GM12801 (cell line): ENCODE results near the gene UCN.

Source experiments
- CTCF ChIP-seq: IDR thresholded peaks from one replicate; pipeline ENCODE4 v1.5.1; 2011; ENCODE audit warnings: control low read depth; ENCODE audit not compliant: insufficient read length; ENCODE audit errors: extremely low read depth

Gene UCN

DNA sequence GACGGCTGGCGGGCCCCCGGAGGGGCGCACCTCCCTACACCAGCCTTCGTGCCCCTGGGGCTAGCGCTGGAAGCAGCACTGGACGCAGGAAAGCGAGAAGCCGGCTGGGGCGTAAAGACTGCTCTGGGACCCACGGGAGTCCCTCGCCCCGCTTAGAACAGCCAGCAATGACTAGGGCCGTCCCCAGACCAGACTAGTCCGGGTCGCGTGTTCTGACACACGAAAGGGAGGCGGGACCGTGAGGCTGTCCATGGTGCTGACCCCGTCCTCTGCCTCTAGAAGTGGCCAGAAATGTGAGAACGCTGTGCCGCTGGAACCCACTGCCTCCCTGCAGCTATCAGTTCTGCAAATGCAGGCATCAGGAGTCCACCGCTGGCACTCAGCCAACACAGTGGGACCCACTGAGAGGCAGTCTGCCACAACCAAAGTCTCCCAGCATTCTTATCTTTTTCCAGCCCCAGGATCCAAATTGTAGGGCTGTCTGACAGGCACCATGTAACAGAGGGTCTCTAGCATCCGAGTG lies at the start of gene UCN:
TSS of gene UCN (minus strand) at position 87 of the 523 bp plus-strand sequence. CDS start 550 bp downstream, outside the sequence.
- no peak for TF ChIP-seq CTCF

DNA sequence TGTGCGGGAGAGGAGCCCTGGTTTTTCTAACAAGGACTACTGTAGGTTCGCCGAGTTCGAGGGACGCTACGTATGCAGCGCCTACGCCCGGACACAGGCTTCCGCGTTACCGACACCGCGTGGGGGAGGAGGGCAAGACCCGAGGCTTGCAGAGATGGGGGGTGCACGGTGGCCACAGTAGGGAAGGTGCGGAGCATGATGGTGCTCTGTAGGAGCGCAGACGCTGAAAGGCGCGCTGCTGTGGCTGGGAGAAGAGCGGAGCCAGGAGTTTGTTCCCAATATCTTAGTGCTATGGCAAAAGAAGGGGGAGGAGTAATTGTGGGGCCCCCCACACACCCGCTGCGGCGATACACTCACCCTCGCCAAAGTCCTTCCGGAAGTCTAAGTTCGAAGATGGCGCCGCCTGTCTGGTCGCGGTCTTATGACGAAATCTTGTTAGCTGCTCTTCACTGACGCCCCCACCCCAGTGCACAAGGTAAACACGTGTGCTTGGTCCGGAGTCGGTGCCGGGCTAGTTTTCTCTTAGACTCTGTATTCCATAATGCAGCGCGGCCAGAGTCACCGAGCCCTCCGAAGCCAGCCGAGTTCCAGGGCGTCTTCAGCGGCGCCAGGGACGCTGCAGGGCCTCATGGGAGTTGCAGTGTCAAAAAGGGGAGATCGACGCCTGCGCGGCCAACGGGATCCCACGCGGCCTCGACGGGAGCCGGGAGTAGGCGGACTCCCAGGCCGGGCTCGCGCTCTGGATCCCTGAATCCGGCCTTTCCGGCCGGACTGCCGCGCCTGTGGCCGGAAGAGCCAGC lies 48.3 kb upstream of the UCN start, which contains the start of gene GTF3C2:
TSS of gene GTF3C2 (minus strand) at position 383 of the 800 bp plus-strand sequence. CDS start 13,210 bp downstream, outside the sequence.
- TF ChIP-seq CTCF: no peak

GRCh38 chr2:27356056-27356381 lies 47.8 kb upstream of the UCN start:
- TF ChIP-seq CTCF: no peak

DNA sequence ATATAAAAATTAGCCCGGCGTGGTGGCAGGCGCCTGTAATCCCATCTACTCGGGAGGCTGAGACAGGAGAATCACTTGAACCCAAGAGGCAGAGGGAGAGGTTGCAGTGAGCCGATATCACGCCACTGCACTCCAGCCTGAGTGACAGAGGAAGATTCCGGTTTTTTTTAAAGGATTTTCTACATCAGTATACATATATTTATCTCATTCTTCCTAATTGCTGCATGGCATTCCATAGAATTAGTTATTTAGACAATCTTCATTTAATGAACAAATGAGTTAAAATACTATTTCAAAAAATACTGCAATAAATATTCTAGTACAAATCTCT lies 46.3 kb upstream of the UCN start:
- no peak for TF ChIP-seq CTCF

GRCh38 chr2:27353762-27354596 lies 45.7 kb upstream of the UCN start:
- TF ChIP-seq CTCF: no peak

- TF ChIP-seq CTCF: no peak
Observed at GRCh38 chr2:27351802-27352598, 43.8 kb upstream of the UCN start.
